Activated B cell treated with CpG ODN at 0.5 μM for 24 hours (primary cell): ENCODE measurements around the gene SPOPL. TPM values are rescaled to one million over a fixed set of nuclear protein-coding genes. Genes with fewer than 3 reads are reported as not detected.

ENCODE experiments used
- ATAC-seq: fragments of 200-7000 bp; cut with Tn5 transposase; one replicate; pipeline ENCODE4 v1.10.0; 2021; ENCODE audit warnings: low read depth, mild to moderate bottlenecking, moderate library complexity
- CTCF ChIA-PET: fragments of 350-600 bp; sonication (Branson Sonifier 250); formaldehyde crosslinking; loops from one replicate; lab custom pipeline; 2021; ENCODE audit warnings: antibody characterized with exemption; lab: Charles Lee
- POLR2A ChIA-PET: fragments of 350-600 bp; sonication (Branson Sonifier 250); formaldehyde crosslinking; loops from one replicate; lab custom pipeline; 2021; ENCODE audit warnings: antibody characterized with exemption; lab: Charles Lee
- DNase-seq: peaks from one replicate; pipeline ENCODE4 v3.0.0; 2022
- H3K27ac Mint-ChIP-seq: one replicate; pipeline ENCODE4 v1.8.0; 2020; ENCODE audit warnings: mixed read lengths
- H3K27me3 Mint-ChIP-seq: one replicate; pipeline ENCODE4 v1.8.0; 2021; ENCODE audit warnings: mixed read lengths
- H3K36me3 Mint-ChIP-seq: one replicate; pipeline ENCODE4 v1.8.0; 2021; ENCODE audit warnings: low read depth, mixed read lengths
- H3K4me1 Mint-ChIP-seq: one replicate; pipeline ENCODE4 v1.8.0; 2021; ENCODE audit warnings: mixed read lengths
- H3K4me3 Mint-ChIP-seq: one replicate; pipeline ENCODE4 v1.8.0; 2020; ENCODE audit warnings: mild to moderate bottlenecking, mixed read lengths
- H3K9me3 Mint-ChIP-seq: one replicate; pipeline ENCODE4 v1.8.0; 2020; ENCODE audit warnings: mixed read lengths
- CTCF ChIP-seq: fragments of 200-600 bp; IDR thresholded peaks from one replicate; pipeline ENCODE4 v1.8.0; 2022; ENCODE audit warnings: antibody characterized with exemption, mild to moderate bottlenecking
- intact Hi-C: fragments of 100-400 bp; cut with micrococcal nuclease; formaldehyde crosslinking; loops from one replicate; pipeline ENCODE4 v1.15.1; 2024
- total RNA-seq: library from RNA; stranded (reverse); gene quantifications from 2 replicates; pipeline ENCODE4 v1.2.3, GENCODE V29; 2022

Gene SPOPL
- total RNA-seq, 1 donor from 2014 or later = 36.9 TPM

GRCh38 chr2:138602166-138602460, 100.5 kb downstream of the SPOPL start:
- ATAC-seq = no peak
- DNase-seq = no peak
- H3K4me3 Mint-ChIP-seq = no peak overlapping the region
- H3K27me3 Mint-ChIP-seq = no peaks in the 10 kb centered on the region
- intact Hi-C loops = no loop called here
- no peaks in the 10 kb centered on the region for H3K4me1 Mint-ChIP-seq
- ChIA-PET POLR2A (no interaction called here), CTCF (no interaction called here)
- H3K27ac Mint-ChIP-seq = no peak overlapping the region
- no peaks in the 10 kb centered on the region for H3K9me3 Mint-ChIP-seq
- H3K36me3 Mint-ChIP-seq = peaks cover 11% of the 10 kb centered on the region
- no peak for TF ChIP-seq CTCF

- Mint-ChIP-seq H3K9me3 (no peaks in the 10 kb centered on the region), H3K36me3 (no peaks in the 10 kb centered on the region), H3K4me3 (no peak overlapping the region), H3K4me1 (no peaks in the 10 kb centered on the region), H3K27ac (no peak overlapping the region), H3K27me3 (no peaks in the 10 kb centered on the region)
- intact Hi-C loops = no loop called here
- ChIA-PET POLR2A (no interaction called here), CTCF (no interaction called here)
- DNase-seq (no peak), ATAC-seq (no peak)
- no peak for TF ChIP-seq CTCF
Measured at GRCh38 chr2:138607746-138608145, 106.2 kb downstream of the SPOPL start.

DNA sequence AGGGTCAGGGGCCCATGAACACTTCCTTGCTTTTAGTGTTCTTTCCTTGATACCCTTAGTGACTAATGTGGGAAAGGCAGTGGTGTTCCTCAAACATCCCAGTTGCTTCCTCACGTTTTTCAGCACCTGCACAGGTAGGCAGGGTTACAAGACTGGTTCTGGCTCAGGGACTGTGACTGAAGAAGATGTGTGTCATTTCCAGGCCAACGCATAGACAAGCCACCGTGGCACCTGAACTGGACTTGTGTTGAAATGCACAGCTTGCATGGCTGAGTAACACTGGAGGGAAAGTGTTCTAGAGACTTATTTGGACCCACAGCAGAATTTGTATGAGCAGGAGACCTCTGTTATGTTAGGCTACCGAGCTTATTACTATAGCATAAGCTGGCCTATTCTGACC, 107.9 kb downstream of the SPOPL start:
- Mint-ChIP-seq H3K4me1 (no peaks in the 10 kb centered on the region), H3K4me3 (no peak overlapping the region), H3K27me3 (no peaks in the 10 kb centered on the region), H3K27ac (no peak overlapping the region), H3K9me3 (no peaks in the 10 kb centered on the region), H3K36me3 (no peaks in the 10 kb centered on the region)
- ChIA-PET POLR2A (no interaction called here), CTCF (no interaction called here)
- TF ChIP-seq CTCF = no peak
- no peak for DNase-seq
- intact Hi-C loops = no loop called here
- no peak for ATAC-seq

DNA sequence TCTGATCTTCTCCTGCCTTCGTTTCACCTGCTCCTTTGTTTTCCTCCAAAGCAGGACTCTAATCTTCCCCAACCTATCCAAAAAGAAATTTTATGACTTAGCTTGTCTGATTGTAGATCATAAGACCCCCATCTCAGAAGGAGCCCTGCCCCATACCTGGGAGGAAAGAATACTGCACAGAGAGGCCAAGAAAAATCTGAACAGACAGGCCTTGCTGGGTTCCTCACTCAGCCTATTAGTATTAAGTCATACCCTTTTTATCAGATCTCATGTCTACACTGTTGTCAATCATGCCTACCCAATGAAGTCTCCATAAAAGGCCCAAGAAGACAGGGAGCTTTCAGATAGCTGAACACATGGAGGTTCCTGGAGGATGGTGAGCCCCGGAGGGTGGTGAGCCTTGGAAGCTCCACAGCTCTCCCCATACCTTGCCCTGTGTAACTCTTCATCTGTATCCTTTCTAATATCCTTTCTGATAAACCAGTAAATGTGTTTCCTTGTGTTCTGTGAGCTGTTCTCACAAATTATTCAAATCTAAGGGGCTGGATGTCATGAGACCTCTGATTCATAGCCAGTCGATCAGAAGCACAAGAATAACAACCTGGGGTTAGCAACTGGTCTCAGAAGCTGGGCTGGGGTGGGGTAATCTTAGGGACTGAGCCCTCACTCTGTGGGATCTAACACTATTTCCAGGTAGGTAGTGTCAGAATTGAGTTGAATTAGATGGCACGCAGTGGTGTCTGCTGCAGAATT, 108.8 kb downstream of the SPOPL start:
- no peak overlapping the region for H3K4me3 Mint-ChIP-seq
- no peaks in the 10 kb centered on the region for H3K36me3 Mint-ChIP-seq

DNA sequence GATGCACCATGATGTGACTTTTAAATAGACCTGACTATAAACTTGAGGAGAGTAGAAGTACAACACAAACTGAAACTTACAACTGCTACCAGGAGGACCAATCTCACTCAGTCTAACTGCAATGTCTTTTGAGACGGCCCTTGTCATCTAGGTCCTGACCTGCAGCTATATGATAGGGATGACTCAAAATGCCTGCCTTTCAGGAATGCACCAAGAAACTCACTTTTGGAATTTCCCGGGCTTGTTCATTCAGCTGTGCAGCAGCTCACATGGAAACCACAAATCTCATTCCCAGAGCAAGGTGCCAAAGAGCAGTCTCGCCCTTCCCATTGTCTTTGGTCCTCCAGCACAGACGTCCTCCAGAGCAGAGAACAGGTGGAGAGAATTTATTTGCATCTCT, 113.7 kb downstream of the SPOPL start:
- ATAC-seq = no peak
- H3K4me3 Mint-ChIP-seq = no peak overlapping the region
- H3K4me1 Mint-ChIP-seq = no peaks in the 10 kb centered on the region
- ChIA-PET POLR2A (no interaction called here), CTCF (no interaction called here)
- no peak for DNase-seq
- no peak for TF ChIP-seq CTCF
- peaks cover 14% of the 10 kb centered on the region for H3K27me3 Mint-ChIP-seq
- no peaks in the 10 kb centered on the region for H3K9me3 Mint-ChIP-seq
- intact Hi-C loops = no loop called here
- H3K27ac Mint-ChIP-seq = no peak overlapping the region
- no peaks in the 10 kb centered on the region for H3K36me3 Mint-ChIP-seq

More for the DNA sequence above, 108.8 kb downstream of the SPOPL start:
- Mint-ChIP-seq H3K27me3 (peaks cover 2% of the 10 kb centered on the region), H3K9me3 (no peaks in the 10 kb centered on the region), H3K27ac (no peak overlapping the region), H3K4me1 (no peaks in the 10 kb centered on the region)
- ChIA-PET POLR2A (no interaction called here), CTCF (no interaction called here)
- ATAC-seq (no peak), DNase-seq (no peak)
- intact Hi-C loops = no loop called here
- TF ChIP-seq CTCF = no peak
